Stimulated activated CD4-positive, alpha-beta T cell treated with anti-CD3 and anti-CD28 coated beads, Interleukin-15, amount 100 ng/mL, for 24 hours (primary cell): ENCODE measurements around the gene PIK3C2A.

ENCODE experiments used
- DNase-seq: peaks from one replicate; pipeline ENCODE4 v3.0.0-alpha.2; 2020

PIK3C2A gene

GRCh38 chr11:17209939-17210245, 2.1 kb upstream of the PIK3C2A start:
- DNase-seq, result no peak

GRCh38 chr11:17208257-17208999, 642 bp upstream of the PIK3C2A start:
- DNase-seq, result peak; percentile 58

- DNase-seq, result no peak
Measured at GRCh38 chr11:17206463-17206862, 1.3 kb downstream of the PIK3C2A start.

GRCh38 chr11:17197431-17197898, 10.3 kb downstream of the PIK3C2A start:
- DNase-seq, result no peak

GRCh38 chr11:17188675-17189074, 19.1 kb downstream of the PIK3C2A start:
- DNase-seq, result no peak

GRCh38 chr11:17186932-17187692, 20.7 kb downstream of the PIK3C2A start:
- DNase-seq, result no peak

GRCh38 chr11:17185938-17186337, 21.8 kb downstream of the PIK3C2A start:
- no peak for DNase-seq

GRCh38 chr11:17184882-17185587, 22.8 kb downstream of the PIK3C2A start:
- DNase-seq, result no peak

GRCh38 chr11:17183836-17184235, 23.9 kb downstream of the PIK3C2A start:
- no peak for DNase-seq

GRCh38 chr11:17179970-17180369, 27.8 kb downstream of the PIK3C2A start:
- no peak for DNase-seq

- DNase-seq, result no peak
Measured at GRCh38 chr11:17173332-17173731, 34.5 kb downstream of the PIK3C2A start.

GRCh38 chr11:17171916-17172315, 35.9 kb downstream of the PIK3C2A start:
- no peak for DNase-seq

GRCh38 chr11:17171343-17171742, 36.4 kb downstream of the PIK3C2A start:
- no peak for DNase-seq

GRCh38 chr11:17169876-17170275, 37.9 kb downstream of the PIK3C2A start:
- no peak for DNase-seq

GRCh38 chr11:17165247-17165890, 42.4 kb downstream of the PIK3C2A start:
- DNase-seq, result no peak

GRCh38 chr11:17164361-17165246, 43.2 kb downstream of the PIK3C2A start:
- no peak for DNase-seq

GRCh38 chr11:17163736-17164135, 44.0 kb downstream of the PIK3C2A start:
- DNase-seq, result no peak

GRCh38 chr11:17163291-17163690, 44.5 kb downstream of the PIK3C2A start:
- no peak for DNase-seq

- DNase-seq, result no peak
Measured at GRCh38 chr11:17162376-17162775, 45.4 kb downstream of the PIK3C2A start.

GRCh38 chr11:17161515-17161914, 46.3 kb downstream of the PIK3C2A start:
- DNase-seq, result no peak

- DNase-seq, result no peak
Measured at GRCh38 chr11:17159441-17159840, 48.3 kb downstream of the PIK3C2A start.
